NCI-H345 treated with DMSO at 0.1 percent for 48 hours (cell line): ENCODE results near the gene CH25H.

ENCODE experiments used
- DNase-seq: peaks from one replicate; lab custom pipeline; 2025; ENCODE audit not compliant: unreplicated experiment; lab: John Stamatoyannopoulos, UW

CH25H gene

DNA sequence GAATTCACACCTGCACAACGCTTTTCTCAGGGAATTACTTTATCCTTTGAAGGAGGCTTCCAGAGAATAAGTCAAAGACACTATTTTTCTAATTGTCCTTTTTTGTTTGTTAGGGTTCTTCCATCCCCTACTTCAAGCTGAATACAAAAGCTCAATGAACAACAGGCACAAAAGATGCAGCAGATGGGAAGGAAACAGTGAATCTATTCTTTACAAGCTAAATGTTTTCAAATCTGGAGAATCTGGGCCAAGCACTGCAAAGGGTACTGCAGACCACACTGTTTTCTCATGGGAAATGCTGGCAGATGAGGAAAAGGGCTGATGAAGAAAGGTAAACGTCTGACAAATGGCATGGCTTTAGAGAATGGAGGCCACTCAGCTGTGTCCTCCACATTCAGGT lies 25.9 kb upstream of the CH25H start:
- no peak for DNase-seq

GRCh38 chr10:89228962-89229361 lies 21.8 kb upstream of the CH25H start:
- DNase-seq, result no peak

- no peak for DNase-seq
Measured at GRCh38 chr10:89228146-89228545, 21.0 kb upstream of the CH25H start.

DNA sequence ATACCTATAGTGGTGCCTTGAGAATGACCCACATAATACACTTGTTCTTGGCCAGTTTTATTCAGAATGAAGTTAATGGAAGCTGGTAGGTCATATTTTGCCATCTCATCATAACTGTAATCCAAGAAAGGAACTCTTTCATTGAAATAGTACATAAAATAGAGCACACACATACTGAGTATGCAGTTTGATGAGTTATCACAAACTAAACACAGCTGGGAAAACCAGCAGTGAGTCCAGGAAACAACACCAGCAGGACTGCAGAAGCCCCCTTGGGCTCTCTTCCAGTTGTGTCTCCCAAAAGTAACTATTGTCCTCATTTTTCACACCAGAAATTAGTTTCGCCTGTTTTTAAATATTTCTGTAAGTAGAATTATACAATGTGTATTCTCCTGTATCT lies 19.8 kb upstream of the CH25H start:
- no peak for DNase-seq

GRCh38 chr10:89224739-89225443 lies 17.8 kb upstream of the CH25H start:
- DNase-seq, result no peak

DNA sequence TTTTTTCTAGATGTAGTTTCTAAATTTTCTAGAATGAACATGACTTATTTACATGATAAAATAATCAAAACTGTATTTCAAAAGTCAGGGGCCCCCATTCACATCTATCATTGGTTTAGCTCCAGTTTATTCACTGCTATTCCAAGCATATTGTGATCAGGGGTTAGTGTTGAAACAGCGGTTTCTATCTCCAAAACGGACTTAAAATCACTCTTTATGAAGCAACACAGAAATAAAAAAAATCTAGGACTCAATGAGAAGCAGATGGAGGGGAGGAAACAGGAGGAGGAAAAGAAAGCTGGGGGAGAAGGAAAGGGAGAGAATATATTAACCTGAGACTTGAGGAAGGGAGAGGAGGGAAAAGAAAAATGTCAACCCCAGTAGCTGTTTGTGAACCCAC lies 14.8 kb upstream of the CH25H start:
- no peak for DNase-seq

DNA sequence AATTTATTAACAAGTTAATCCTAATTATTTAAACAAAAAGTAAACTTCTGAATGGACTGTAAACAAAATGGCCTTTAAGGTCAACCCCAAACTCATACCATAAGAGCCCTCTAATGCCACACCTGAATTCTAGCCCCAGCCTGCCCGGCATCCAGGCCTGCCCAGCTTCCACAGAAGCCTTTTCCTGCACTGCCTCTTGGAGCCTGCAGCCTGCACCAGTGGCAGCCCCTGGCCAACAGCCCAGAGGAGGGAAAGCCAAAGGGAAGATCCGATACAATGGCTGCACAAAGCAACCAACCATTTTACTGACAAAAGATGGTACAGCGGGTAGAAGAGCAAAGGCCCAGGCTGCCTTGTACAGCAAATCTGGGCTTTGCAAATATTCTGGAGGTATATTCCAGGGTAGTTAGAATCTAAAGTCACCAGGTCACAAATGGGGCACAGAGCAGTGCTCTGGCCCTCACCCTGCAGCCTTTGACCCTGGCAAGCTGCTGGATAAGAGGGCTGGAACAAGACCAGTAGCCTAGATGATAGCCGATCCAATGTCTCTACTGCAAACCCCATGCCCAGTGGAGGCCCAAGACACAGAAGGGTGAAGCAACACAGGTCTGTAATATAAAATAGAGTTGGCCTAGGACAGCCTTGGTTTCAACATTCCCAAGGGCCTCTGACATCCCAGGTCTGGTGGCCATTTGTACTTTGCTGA lies 12.5 kb upstream of the CH25H start:
- no peak for DNase-seq

GRCh38 chr10:89217057-89217990 lies 10.2 kb upstream of the CH25H start:
- DNase-seq, result peak; percentile 43

GRCh38 chr10:89216056-89216455 lies 8.9 kb upstream of the CH25H start:
- DNase-seq, result no peak

- DNase-seq, result no peak
Measured at GRCh38 chr10:89215511-89215910, 8.4 kb upstream of the CH25H start.

- DNase-seq, result no peak
Measured at GRCh38 chr10:89214566-89215165, 7.5 kb upstream of the CH25H start.

DNA sequence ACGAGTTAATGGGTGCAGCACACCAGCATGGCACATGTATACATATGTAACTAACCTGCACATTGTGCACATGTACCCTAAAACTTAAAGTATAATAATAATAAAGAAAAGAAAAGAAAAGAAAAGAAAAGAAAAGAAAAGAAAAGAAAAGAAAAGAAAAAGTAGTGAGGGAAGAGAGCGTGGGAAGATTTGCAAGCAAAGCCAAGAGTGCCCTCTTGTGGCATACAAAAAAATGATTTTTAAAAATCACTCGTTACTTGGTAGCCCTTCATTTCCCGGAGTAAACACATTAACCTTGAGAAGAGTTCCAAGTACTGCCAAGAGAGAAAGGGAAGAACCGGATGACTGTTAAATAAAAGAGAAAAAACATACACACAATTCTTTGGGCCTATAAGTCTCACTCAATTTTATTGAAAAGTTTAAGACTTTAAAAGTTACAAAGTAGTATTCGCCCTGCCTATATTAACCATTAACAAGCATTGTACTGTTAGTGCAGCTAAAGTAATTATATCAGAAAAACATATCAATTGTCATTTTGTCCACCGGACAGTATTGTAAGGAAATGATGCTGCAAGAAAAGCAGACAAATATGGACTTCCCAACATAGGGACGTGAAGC lies 6.2 kb upstream of the CH25H start:
- no peak for DNase-seq

- DNase-seq, result no peak
Measured at GRCh38 chr10:89210794-89211425, 3.8 kb upstream of the CH25H start.

DNA sequence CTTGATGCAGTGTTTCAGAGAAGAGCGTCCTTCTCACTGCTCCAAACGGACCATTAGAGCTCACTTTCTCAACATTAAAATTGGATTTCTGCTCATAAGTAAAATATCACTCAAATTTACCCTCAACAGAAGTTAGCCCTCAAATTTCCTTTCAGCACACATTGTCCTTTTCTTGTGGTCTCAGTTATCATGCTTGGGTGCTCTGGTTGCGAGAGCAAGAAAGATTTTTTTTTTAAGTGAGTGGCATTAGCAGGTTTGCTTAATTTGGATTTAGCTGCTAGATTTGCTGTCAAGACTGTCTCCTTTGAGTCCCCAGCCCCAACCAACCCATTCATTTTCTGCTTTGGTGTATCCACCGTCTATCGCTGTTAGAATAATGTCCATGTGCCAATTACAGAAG lies 2.6 kb upstream of the CH25H start:
- DNase-seq, result no peak

- no peak for DNase-seq
Measured at GRCh38 chr10:89207801-89208551, 859 bp upstream of the CH25H start.

- no peak for DNase-seq
Measured at GRCh38 chr10:89206402-89207180, 526 bp downstream of the CH25H start.

DNA sequence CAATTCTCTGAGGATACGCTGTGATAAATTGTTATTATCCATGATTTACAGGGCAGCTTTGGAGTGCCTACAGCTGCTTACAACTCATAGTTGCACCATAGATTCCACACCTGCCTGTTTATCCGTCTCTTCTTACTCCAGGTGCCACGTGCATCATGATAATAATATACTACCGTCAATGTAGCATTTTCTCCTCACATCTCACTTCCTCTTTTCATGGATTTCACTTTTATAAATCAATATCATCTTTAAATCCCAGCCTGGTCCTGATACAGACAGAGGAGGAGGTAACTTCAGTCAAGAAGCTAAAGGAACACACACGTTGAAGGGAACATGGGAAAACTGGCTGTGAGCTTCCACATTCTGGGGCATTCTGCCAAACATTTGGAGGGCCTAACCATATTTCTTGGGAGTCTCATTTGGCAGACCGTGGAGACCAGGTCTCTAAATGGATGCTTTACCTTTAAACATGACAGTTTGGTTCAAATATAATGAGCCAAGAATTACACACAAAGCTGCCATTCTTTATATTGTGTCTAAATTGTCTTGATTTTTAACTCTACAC lies 2.4 kb downstream of the CH25H start:
- no peak for DNase-seq

GRCh38 chr10:89203237-89203636 lies 3.9 kb downstream of the CH25H start:
- DNase-seq, result no peak

DNA sequence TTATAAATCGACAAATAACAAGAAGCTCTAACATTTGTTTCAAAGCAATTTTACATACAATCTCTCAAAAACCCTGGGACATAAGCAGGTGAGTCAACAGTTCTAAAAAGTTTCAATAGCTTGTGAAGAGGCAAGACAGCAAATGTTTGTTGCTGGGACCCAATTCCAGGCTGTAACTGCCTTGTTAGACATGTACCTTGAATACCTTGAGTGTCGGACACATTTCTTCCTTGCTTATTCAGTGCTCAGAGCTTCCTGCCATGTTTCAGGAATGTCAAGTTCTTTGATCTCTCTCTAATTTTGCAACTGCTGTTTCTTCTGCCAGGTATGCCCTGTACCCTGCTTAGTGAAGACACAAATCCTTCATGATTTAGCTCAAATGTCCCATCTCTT lies 5.1 kb downstream of the CH25H start:
- no peak for DNase-seq
